ENCODE measurements around the gene GART. TPM values are rescaled to one million over a fixed set of nuclear protein-coding genes. Genes with fewer than 3 reads are reported as not detected.

GART gene
- polyA plus RNA-seq, 1 experiment, result 26.1 TPM

DNA sequence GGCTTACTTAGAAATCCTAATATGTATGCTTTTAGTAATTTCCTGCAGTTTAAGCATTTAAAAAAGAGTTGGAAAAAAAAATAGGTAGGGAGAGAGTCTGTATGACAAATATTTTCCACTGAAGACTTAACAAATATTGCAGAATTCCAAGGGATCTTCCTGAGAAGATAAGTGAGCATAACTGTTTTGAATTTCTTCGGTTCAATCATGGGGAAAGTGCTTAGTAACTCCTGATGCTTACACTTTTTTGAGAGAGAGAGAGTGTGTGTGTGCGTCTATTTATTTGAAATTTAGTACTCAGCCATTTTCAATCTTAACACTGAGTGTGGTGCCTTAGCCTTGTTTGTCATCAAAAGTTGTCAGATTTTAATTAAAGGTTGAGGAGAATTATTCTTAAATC lies 19.5 kb upstream of the GART start:
- no peak overlapping the region for H3K4me3 ChIP-seq (ENCODE audit: low read depth, low read length)
- DNase-seq (ENCODE audit: low read depth, low spot score), result no peak
- no peaks in the 10 kb centered on the region for H3K27me3 ChIP-seq (ENCODE audit: control insufficient read depth, insufficient read depth, low read length)
- ChIA-PET POLR2A (no interaction called here), CTCF (no interaction called here)
- no peak for TF ChIP-seq CTCF (IDR thresholded peaks at IDR 0.05; ENCODE audit: low read depth, low read length)
- H3K27ac ChIP-seq (ENCODE audit: low read depth, low read length), result no peak overlapping the region
- no peaks in the 10 kb centered on the region for H3K9me3 ChIP-seq (ENCODE audit: control insufficient read depth, insufficient read depth, low read length)

DNA sequence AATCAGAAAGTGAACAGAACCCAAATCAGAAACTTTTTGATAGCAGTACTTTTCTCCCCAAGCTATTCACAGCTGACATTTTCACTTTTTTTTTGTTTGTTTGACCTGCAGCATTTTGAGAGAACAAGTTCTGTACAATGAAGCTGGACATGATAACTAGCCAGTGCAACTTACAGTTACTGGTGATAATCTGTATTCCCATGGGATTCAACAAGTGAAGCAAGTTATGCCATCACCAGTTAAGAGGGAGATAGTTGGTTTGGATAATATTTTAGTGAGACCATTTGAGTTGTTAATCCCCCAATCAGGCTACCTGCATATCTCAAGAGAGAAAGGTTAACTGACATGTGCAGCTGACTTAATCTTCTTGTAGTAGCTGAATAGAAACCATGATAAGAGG lies 19.0 kb upstream of the GART start:
- no peak for DNase-seq (ENCODE audit: low read depth, low spot score)
- H3K4me3 ChIP-seq (ENCODE audit: low read depth, low read length), result no peak overlapping the region
- H3K27ac ChIP-seq (ENCODE audit: low read depth, low read length), result no peak overlapping the region
- CTCF ChIA-PET, result no interaction called here
- POLR2A ChIA-PET, result no interaction called here
- no peak for TF ChIP-seq CTCF (IDR thresholded peaks at IDR 0.05; ENCODE audit: low read depth, low read length)
- H3K27me3 ChIP-seq (ENCODE audit: control insufficient read depth, insufficient read depth, low read length), result no peaks in the 10 kb centered on the region
- H3K9me3 ChIP-seq (ENCODE audit: control insufficient read depth, insufficient read depth, low read length), result no peaks in the 10 kb centered on the region

DNA sequence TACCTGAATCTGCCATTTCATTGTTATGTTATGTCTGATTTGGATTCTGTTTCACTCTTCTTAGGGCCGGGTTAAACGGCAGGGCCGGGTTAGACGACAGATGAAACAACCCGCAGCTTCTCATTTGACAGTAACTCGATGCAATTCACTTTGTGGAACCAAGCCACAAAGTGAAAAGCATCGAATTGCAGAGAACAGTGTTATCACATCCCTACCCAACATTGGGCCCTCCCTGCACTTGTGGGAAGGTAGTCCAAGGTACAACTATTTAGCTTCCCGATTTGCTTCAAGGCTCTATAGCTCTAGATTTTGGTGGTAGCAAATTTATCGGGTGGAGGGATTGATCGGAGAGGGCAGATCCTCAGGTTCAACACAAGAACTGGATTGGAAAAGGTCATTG lies 17.9 kb upstream of the GART start:
- TF ChIP-seq CTCF (IDR thresholded peaks at IDR 0.05; ENCODE audit: low read depth, low read length), result no peak
- Histone ChIP-seq H3K27me3 (ENCODE audit: control insufficient read depth, insufficient read depth, low read length) (no peaks in the 10 kb centered on the region), H3K9me3 (ENCODE audit: control insufficient read depth, insufficient read depth, low read length) (no peaks in the 10 kb centered on the region), H3K27ac (ENCODE audit: low read depth, low read length) (no peak overlapping the region), H3K4me3 (ENCODE audit: low read depth, low read length) (no peak overlapping the region)
- ChIA-PET CTCF (interaction anchor here (1.2 kb wide), 1 partner anchor 46 kb away, joined by 6 read pairs; no protein-coding TSS in a partner anchor), POLR2A (no interaction called here)
- no peak for DNase-seq (ENCODE audit: low read depth, low spot score)

- no peaks in the 10 kb centered on the region for H3K27me3 ChIP-seq (ENCODE audit: control insufficient read depth, insufficient read depth, low read length)
- H3K9me3 ChIP-seq (ENCODE audit: control insufficient read depth, insufficient read depth, low read length), result no peaks in the 10 kb centered on the region
- DNase-seq (ENCODE audit: low read depth, low spot score), result no peak
- H3K27ac ChIP-seq (ENCODE audit: low read depth, low read length), result no peak overlapping the region
- no peak for TF ChIP-seq CTCF (IDR thresholded peaks at IDR 0.05; ENCODE audit: low read depth, low read length)
- ChIA-PET CTCF (interaction anchor here (0.7 to 0.9 kb wide), 2 partner anchors 47 to 250 kb away, joined by 3 to 4 read pairs; no protein-coding TSS in a partner anchor), POLR2A (no interaction called here)
- no peak overlapping the region for H3K4me3 ChIP-seq (ENCODE audit: low read depth, low read length)
Observed at GRCh38 chr21:33558777-33559421, 17.0 kb upstream of the GART start.

DNA sequence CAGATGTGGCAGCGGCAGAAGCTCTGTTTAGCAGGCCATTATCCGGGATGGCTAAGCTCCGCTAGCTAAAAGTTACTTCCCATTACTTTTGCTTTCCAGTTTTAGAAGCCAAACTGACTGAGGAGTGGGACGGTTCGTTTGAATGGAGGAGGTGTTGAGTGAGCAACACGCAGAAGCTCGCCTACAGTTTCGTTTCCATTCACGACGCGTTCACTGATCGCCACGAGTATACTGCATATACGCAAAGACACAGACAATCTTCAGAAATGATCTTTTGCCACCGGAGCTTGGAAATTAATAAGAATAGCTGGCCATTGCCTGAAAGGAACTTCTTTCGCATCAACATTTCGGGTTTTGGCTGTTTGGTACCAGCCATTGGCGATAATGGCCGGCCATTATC lies 15.5 kb upstream of the GART start:
- ChIA-PET CTCF (interaction anchor here (2.4 kb wide), 1 partner anchor 48 kb away, joined by 9 read pairs; no protein-coding TSS in a partner anchor), POLR2A (interaction anchor here (0.7 kb wide), 1 partner anchor 17 kb away, joined by 3 read pairs; no protein-coding TSS in a partner anchor)
- no peak for DNase-seq (ENCODE audit: low read depth, low spot score)
- TF ChIP-seq CTCF (IDR thresholded peaks at IDR 0.05; ENCODE audit: low read depth, low read length), result no peak
- Histone ChIP-seq H3K27me3 (ENCODE audit: control insufficient read depth, insufficient read depth, low read length) (no peaks in the 10 kb centered on the region), H3K4me3 (ENCODE audit: low read depth, low read length) (no peak overlapping the region), H3K9me3 (ENCODE audit: control insufficient read depth, insufficient read depth, low read length) (no peaks in the 10 kb centered on the region), H3K27ac (ENCODE audit: low read depth, low read length) (no peak overlapping the region)
